HG03039 (cell line): ENCODE measurements around the gene IFITM10.

Source experiments
- ATAC-seq: cut with Tn5 transposase; IDR thresholded peaks from one replicate; pipeline ENCODE4 v1.9.1; 2021; ENCODE audit warnings: mild to moderate bottlenecking, moderate library complexity; ENCODE audit not compliant: unreplicated experiment

Gene IFITM10

DNA sequence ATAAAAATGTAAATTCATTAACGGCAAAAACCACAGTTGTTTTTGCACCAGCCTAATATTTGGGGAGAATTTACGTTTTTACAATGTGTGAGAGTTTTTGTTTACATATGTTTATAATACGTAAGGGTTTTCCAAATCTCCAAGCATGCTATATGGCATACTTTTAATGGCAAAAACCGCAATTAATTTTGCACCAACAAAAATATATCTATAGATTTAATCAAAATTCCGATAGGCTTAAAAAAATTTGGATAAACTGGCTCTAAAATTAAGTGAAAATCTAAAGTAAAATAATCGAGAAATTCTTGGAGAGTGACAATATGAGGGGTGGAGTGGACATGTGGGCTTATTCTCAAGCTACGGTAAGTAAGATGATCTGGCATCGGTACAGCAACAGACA lies 30.6 kb downstream of the IFITM10 start:
- ATAC-seq = no peak

DNA sequence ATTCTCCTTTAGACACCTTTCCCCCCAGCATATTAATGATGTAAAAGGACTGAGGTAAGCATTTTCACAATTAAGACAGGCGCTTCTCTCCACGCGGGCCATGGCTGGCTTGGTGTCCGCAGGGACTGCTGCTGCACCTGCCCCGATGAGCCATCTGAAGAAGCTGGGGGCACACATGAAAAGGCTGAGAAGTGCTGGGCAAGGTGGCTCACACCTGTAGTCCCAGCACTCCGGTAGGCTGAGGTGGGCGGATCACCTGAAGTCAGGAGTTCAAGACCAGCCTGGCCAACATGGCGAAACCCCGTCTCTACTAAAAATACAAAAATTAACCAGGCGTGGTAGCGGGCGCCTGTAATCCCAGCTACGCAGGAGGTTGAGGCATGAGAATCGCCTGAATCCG lies 32.1 kb downstream of the IFITM10 start:
- ATAC-seq = no peak

DNA sequence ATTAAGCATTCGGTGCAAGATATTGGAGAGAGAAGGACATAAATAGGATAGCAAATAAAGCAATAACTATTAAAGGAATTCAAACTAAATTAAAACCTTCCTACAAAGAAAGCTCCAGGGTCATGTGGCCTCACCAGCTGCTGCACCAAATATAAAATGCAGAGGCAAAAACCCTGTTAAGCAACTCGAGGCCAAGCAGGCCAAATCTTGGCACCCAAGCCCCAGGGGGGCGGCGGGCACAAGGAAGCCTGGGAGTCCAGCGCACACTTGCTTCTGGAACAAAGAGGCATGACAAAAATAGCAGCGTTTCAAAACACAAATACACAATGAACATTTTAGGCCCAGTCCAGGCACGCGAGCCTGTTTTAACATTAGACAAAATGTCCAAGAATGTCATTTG lies 32.6 kb downstream of the IFITM10 start:
- ATAC-seq = no peak

DNA sequence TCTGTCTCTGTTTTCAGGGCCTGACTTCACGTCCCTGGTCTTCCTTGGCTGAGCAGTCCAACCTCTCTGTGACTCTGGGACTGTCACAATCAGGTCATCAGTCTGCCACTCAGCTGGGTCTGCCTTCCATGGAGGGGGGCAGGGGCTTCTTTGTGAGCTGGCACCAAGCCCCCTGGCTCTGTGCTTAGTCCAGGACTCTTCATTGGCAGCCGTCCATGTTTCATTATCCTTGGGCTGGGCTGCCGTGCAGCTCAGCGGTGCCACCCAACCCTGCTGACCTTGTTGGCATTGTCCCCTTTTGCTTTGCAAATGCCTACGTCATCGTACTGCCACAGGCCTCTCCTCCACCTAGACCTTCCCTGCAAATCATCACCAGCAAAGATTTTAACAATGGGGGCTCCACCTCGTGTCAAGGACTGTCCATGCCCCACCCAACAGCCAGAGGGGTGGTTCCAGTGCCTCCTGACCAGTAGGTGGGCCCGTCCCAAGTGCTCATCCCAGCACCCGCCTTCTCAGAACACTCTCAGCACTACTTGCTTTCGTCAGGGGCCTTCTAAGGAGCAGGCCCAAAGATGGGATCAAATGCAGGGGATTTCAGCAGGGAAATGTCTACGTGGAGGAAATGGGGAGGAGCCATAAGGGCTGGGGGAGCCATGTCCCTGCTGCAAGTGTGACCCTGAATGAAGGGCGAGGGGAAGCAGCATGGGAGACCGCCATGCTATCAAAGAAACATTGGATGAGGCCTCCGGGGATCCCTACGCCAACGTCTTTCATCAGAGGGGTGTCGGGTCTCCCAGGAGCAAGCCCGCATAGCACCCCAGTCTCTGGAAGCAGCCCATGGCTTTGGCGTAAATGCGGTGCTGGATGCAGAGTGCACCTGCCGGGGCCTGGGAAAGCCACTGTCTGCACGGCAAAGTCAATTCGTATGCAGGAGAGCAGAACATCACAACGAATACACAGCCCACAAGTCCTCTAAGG lies 35.2 kb downstream of the IFITM10 start:
- no peak for ATAC-seq

DNA sequence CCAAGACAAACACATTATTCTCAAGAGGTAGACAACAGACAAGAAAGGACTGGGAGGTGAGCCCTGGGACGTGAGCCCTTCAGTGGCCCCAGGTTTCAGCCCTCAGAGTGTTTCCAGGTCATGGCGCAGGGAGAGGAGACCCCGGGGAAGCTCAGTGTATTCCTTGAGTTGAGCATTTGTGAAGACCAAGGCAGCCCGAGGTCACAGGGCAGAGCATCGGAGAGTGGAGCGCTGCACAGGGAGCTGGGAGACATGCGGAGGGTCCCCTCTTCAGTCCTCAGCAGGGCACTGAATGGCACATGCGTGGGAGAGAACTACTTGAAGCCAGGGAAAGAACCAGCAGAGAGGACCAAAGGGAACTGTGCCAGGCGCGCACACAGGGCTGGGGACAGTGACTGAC lies 41.7 kb downstream of the IFITM10 start:
- no peak for ATAC-seq

DNA sequence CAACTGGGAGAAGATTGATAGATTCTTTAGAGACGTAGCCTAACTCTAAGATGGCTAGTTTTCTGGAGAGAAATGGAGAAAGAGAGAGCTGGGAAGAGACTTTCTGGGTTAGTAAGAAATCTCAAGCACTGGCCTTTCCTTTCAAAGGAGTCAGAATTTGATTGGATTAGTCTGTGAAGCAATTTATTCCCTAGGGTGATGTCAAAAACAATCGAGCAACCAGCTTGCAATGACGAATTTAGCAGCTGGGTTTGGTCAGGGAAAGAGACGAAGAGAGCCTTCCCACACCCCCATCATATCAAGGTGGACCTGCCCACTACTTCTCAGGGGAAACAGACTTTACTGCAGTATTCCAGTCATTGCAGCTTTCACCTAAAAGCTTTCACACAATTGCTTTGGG lies 42.6 kb downstream of the IFITM10 start:
- no peak for ATAC-seq

DNA sequence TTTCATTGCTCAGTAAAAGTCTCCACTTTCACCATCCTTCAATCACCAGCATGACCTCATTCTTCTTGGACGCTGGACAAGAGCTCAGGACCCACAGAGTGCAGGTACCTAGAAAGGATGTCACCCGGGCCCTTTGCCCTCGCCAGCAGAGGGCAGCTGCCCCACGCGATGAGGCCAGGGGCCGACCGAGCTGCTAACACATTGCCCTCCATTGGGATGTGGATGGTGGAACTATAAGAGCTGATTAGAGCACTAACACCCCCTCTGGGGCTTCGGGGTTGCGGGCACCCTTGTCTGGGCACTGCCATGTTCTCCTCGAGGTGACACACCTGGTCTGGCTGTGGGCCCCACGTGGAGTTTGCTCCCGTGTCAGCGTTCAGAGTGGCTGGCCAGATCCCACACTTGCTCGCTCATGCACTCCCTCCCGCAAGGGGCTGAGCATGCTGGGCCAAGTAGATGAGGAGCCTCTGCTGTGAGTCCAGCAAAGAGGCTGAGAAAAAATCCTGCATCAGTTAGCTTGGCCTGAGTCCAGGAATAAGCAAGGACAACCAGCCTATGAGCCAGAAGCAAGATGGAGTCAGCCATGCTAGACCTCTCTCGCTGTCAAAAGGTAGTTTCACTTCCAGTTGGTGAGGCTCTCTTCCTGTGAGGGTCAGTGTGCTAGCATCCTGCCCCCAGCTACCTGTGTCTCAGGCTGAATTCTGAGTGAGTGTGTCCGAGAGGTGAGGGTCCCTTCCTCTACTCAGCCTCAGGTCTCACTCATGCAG lies 43.6 kb downstream of the IFITM10 start:
- ATAC-seq = no peak

DNA sequence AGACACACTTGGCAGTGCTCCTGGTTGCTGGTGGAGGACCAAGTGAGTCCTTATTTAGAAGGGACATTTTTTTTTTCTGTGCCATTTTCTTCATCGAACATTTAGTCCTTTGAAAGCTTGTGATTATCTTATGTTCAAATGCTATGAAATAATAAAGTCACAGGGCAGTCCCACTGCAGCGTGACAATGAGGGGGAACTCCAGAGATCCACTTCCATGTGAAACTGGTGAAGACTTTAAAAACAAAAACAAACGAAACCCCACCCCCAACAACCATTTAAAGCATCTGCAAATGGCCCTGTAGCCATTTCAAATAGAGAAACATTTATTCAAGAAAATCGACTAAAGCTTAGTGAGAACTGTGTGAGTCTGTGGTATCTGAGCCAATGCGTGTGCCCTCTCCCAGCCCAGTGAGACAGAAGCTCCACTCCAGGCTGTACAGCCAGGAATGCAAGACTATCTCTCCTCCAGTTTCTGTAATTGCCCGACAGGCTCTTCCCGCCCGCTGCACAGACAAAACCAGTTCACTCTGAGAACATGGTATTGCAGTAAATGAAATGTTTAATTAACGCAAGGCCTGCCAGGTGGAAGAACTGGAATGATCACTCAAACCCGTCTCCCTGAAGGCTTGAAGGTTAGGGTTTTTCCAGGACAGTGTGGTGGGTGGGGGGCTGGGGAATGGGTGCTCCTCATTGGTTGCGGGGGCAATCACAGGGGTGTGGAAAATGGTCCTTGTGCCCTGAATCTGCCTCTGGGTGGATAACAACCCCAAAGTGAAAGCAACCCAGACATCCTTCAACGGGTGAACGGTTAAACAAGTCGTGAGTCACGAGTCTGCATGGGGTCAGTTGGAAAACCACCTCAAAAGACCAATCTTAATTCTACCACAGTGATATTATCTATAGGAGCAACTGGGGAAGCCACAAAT lies 45.0 kb downstream of the IFITM10 start:
- no peak for ATAC-seq

DNA sequence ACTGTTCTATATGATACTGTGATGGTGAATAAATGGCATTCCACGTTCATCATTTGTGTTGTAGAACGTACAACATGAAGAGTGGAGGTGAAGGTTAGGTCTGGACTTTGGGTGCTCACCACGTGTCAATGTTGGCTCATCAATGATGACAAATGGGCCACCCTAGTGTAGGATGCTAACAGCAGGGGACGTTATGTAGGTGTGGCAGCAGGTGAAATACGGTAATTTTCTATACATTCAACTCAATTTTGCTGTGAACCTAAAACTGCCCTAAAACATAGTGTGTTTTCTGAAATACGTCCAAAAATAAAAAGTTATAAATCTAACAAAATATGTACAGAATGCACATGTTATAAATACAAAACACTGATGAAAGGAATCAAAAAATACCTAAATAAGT lies 47.2 kb downstream of the IFITM10 start:
- no peak for ATAC-seq

DNA sequence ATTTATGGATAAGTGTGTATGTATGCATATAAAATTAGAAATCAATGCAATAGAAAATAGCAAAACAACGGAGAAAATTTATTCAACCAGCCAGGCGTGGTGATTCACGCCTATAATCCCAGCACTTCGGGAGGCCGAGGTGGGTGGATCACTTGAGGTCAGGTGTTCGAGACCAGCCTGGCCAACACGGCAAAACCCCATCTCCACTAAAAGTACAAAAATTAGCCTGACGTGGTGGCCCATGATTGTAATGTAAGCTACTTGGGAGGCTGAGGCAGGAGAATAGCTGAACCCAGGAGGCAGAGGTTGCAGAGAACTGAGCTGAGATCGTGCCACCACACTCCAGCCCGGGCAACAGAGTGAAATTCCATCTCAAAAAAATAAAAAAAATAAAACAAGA lies 47.9 kb downstream of the IFITM10 start:
- no peak for ATAC-seq

DNA sequence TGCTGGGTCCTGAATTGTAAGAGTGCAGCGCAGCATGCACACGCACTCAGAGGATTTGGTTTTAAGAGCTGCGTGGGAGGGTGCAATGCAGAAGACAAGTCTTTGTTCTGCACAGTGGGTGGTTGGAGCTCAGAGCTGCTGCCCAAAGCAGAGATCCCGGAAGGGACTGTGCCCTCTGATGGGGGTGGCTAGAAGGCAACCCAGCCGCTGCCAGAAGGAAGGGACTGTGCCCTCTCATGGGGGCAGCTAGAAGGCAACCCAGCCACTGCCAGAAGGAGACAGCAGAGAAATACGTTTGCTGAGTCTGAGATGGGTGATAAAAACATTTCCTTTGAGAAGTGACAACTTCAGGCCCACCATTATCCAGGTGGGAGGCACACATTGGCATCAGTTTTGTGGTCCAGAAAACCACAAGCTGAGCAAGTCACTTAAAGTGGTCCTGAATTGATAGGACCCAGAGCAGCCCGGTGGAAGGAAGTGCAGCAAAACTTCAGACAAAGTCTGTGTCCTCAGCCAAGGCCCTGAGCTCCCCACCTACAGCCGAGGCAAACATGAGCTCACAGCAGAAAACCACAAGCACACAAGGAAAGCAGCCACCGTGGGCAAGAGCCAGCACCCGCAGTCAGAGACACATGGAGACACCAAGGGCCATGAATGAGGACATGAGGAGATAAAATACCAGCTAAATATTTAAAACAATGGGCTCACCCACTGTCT lies 49.1 kb downstream of the IFITM10 start:
- no peak for ATAC-seq

DNA sequence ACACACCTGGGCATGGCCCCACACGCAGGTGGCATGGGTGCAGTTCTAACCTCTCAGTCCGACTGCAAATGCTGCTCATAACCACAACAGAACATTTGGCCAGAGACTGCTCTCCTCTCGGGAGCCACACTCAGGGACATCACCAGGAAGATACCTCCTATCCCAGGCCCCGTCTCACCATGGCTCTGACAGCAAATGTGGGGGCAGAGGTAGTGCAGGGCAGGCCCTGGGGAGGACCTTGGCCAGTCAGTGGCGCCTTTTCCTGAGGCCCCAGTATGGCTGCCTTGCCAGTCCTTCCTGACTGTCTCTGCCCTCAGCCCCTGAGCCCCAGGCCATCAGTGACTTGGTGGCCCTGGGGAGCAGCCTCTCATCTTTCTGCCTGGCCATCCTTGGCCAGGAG lies 50.6 kb downstream of the IFITM10 start:
- ATAC-seq = no peak

DNA sequence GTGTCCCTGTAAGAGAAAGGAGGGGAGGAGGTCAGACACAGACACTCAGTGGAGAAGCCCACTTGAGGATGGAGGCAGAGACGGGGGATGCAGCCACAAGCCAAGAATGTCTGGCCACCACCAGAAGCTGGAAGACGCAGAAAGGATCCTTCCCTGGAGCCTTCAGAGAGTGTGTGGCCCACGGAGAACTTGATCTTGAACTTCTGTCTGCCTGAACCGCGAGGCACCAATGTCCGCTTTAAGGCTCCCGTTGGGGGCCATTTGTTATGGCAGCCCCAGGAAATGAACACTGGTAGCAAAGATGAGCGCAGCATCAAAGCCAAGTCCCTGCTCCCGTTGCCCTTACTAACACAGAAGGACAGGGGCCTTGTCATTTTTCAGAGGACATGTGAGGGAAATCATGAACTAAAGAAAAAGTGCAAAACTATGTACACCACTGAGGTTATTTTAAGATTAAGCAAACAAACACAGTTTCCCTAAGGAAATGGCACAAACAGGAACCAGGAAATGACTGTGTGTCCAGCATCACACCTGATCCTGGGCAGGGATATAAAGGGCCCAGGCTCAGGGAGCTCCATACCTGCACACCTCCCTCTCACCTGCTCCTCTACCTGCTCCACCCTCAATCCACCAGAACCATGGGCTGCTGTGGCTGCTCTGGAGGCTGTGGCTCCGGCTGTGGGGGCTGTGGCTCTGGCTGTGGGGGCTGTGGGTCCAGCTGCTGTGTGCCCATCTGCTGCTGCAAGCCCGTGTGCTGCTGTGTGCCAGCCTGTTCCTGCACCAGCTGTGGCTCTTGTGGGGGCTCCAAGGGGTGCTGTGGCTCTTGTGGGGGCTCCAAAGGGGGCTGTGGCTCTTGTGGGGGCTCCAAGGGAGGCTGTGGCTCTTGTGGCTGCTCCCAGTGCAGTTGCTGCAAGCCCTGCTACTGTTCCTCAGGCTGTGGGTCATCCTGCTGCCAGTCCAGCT lies 53.5 kb downstream of the IFITM10 start, which contains the start of gene KRTAP5-6:
Gene KRTAP5-6 (plus strand): TSS at position 588 of the 963 bp plus-strand sequence. CDS start 51 bp downstream, at position 639.
- no peak for ATAC-seq

DNA sequence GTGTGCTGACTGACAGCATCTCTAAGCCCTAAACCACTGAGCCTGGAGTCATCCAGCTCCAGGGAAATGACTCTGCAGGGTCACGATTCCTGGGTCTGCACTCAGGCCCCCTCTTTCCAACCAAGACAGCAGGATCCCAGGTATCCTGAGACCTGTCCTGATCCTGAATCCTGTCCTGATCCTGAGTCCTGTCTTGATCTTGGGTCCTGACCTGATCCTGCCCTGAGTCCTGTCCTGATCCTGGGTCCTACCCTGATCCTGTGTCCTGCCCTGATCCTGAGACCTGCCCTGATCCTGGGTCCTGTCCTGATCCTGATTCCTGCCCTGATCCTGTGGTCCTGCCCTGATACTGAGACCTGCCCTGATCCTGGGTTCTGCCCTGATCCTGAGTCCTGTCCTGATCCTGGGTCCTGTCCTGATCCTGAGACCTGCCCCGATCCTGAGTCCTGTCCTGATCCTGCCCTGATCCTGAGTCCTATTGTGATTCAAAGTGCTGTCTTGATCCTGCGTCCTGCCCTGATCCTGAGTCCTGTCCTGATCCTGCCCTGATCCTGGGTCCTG lies 54.8 kb downstream of the IFITM10 start:
- no peak for ATAC-seq

DNA sequence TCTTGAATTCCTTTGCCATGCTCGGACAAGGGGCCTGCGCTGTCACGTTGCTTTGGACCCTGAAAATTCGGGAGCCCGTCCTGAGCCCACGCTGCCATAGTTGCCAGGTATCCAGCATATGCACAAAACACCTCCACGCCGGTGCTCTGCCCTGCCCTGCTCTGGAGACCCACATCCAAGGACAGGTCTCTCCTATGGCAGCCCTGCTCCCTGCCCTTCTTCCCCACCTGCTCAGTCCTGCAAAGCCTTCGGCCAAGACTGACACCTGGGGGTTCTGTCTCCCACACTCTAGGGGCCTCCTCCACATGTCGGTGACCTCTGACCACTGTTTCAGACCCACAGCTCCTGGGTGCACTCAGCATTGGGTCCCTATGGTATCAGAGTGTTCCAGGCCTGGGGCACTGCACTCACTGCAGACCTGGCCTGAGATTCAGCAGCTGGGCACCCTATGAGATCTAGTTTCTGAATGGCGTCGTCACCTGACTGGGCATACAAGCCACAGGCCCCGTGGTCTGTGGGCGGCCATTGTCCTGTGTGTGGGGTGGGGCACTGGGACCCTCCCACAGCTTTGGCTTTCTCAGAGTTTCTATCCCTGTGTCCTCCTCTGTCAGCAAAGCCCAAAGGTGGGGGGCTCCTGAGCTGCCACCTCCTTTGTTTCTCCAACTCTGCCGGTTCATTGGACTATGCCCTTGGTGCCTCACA lies 55.4 kb downstream of the IFITM10 start:
- no peak for ATAC-seq

DNA sequence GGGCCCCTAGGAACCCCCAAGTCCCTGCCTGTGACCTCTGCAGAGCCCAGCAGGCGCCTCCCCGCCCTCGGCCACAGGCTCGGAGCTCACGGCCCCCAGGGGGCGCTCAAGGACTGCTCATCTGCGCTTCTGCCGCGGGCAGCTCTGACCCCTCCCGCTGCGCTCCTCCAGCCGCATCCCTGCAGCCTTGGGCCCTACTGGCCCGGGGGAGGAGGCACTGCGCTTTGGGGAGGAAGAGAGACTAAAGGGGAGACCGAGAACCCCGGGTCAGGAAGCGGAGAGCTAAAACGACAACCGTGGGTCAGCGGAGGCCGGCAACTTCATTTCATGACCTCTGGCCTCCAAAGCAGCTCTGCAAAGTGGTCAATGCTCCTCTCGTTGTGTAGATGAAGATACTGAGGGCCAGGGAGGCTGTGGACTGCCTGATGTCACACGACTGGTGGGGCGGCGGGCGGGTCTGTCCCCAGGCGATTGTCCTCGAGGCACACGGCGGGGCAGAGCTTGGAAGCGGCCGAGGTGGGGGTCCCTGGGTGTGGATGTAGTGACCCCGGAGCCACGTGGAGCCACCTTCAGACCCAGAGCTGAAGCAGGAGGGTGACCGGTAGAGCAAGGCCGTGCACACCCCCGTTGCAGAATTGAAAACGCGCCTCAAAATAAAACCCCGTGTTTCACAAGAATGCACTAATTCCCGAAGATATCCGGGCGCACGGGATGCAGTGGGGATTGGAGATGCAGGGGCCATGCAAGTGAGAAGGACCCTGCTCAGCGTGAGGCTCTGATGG lies 56.1 kb downstream of the IFITM10 start:
- no peak for ATAC-seq

DNA sequence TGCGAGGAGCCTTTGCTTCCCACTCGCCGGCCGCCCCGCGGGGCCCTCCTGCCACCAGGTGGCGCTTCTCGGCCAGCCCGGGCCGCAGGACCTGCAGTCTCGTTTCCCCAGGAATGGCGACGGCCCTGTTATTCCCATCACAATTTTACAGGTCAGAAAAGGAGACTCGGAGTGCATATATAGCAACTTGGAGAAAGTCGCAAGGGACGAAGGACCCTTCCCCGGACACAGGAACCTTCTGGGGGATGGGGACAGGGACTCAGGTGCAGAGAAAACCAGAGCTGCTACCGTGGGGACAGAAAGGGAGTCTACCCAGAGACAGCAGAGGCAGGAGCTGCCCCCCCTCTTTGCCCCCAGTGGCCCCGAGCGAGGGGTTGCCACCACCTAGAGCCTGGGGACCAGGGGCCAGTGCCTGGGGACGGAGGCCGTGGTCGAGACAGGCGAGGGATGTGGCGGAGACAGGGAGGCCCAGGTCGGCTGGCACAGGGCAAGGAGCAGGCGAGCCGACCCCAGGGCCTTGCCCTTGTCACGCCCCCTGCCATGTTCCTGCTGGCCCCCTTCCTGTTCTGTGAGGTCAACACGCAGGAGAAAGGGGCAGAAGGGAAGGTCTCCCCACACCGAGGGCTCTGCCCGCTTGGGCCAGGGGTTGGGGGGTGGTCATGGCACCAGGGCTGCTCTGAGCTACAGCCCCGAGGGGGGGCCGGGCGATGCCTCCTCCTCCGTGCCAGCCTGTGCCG lies 56.9 kb downstream of the IFITM10 start:
- no peak for ATAC-seq
